Activated CD4-positive, alpha-beta T cell treated with anti-CD3 and anti-CD28 coated beads, Interleukin-2, amount 50 U/mL, for 16 hours (primary cell): ENCODE measurements around the gene TMEM207.
A peak's percentile ranks its signal among the peaks of the same experiment; 100 is the strongest.

Experiments
- DNase-seq: peaks from one replicate; pipeline ENCODE4 v3.0.0-alpha.2; 2020

Gene TMEM207

GRCh38 chr3:190444006-190444405, 5.7 kb downstream of the TMEM207 start:
- DNase-seq: no peak

- DNase-seq: no peak
These were observed 6.4 kb downstream of the TMEM207 start for GRCh38 chr3:190443257-190443656.

- no peak for DNase-seq
These were observed 7.5 kb downstream of the TMEM207 start for GRCh38 chr3:190442240-190442639.

- DNase-seq: no peak
These were observed 13.4 kb downstream of the TMEM207 start for GRCh38 chr3:190436331-190436730.

GRCh38 chr3:190435618-190436017, 14.1 kb downstream of the TMEM207 start:
- DNase-seq: no peak

- no peak for DNase-seq
These were observed 16.1 kb downstream of the TMEM207 start for GRCh38 chr3:190433626-190434025.

- no peak for DNase-seq
These were observed 17.5 kb downstream of the TMEM207 start for GRCh38 chr3:190432216-190432615.

- no peak for DNase-seq
These were observed 18.8 kb downstream of the TMEM207 start for GRCh38 chr3:190430906-190431305.

GRCh38 chr3:190429681-190430080, 20.0 kb downstream of the TMEM207 start:
- DNase-seq: no peak

- DNase-seq: no peak
These were observed 22.7 kb downstream of the TMEM207 start for GRCh38 chr3:190426806-190427507.

GRCh38 chr3:190425833-190426232, 23.9 kb downstream of the TMEM207 start:
- no peak for DNase-seq

GRCh38 chr3:190424478-190425439, 24.9 kb downstream of the TMEM207 start:
- DNase-seq: peak; percentile 65

- DNase-seq: no peak
These were observed 25.6 kb downstream of the TMEM207 start for GRCh38 chr3:190424108-190424477.

- no peak for DNase-seq
These were observed 35.4 kb downstream of the TMEM207 start for GRCh38 chr3:190414297-190414696.

GRCh38 chr3:190404715-190405114, 45.0 kb downstream of the TMEM207 start:
- DNase-seq: no peak

- no peak for DNase-seq
These were observed 47.7 kb downstream of the TMEM207 start for GRCh38 chr3:190401963-190402362.

GRCh38 chr3:190399677-190400076, 50.0 kb downstream of the TMEM207 start:
- DNase-seq: no peak

GRCh38 chr3:190397889-190398288, 51.8 kb downstream of the TMEM207 start:
- DNase-seq: no peak

- no peak for DNase-seq
These were observed 53.7 kb downstream of the TMEM207 start for GRCh38 chr3:190396001-190396400.

GRCh38 chr3:190388703-190389102, 61.0 kb downstream of the TMEM207 start:
- no peak for DNase-seq

- DNase-seq: no peak
These were observed 62.0 kb downstream of the TMEM207 start, which contains the start of gene CLDN16 for GRCh38 chr3:190387578-190388213. Gene CLDN16 (plus strand): TSS chr3:190388163. CDS start chr3:190388330, 167 bp downstream.

- no peak for DNase-seq
These were observed 63.7 kb downstream of the TMEM207 start for GRCh38 chr3:190385731-190386688.
